GM13976 (cell line): ENCODE results near the gene ASTE1.

Experiments used
- DNase-seq: peaks from one replicate; pipeline ENCODE4 v3.0.0; 2012; ENCODE audit warnings: low spot score
- in situ Hi-C: fragments of 300-500 bp; cut with MboI; formaldehyde crosslinking; loops from one replicate; pipeline ENCODE4 v1.12.0; 2022; ENCODE audit warnings: low sequenced_read_pairs, mixed read lengths, inconsistent platforms; ENCODE audit not compliant: unreplicated experiment
- TF ChIP-seq, protein P1 (sequence below): IDR thresholded peaks from 2 replicates; pipeline ENCODE4 v1.5.1; 2012; ENCODE audit warnings: borderline replicate concordance, mild to moderate bottlenecking; ENCODE audit not compliant: insufficient read depth; ENCODE audit errors: extremely low read depth, missing control alignments, control extremely low read depth

ASTE1 gene

GRCh38 chr3:131033480-131034080, 7.0 kb upstream of the ASTE1 start:
- in situ Hi-C loops = loop anchor here (25.0 kb wide), 1 partner anchor 979 kb away; no protein-coding TSS in a partner anchor
- TF ChIP-seq, protein P1, sequence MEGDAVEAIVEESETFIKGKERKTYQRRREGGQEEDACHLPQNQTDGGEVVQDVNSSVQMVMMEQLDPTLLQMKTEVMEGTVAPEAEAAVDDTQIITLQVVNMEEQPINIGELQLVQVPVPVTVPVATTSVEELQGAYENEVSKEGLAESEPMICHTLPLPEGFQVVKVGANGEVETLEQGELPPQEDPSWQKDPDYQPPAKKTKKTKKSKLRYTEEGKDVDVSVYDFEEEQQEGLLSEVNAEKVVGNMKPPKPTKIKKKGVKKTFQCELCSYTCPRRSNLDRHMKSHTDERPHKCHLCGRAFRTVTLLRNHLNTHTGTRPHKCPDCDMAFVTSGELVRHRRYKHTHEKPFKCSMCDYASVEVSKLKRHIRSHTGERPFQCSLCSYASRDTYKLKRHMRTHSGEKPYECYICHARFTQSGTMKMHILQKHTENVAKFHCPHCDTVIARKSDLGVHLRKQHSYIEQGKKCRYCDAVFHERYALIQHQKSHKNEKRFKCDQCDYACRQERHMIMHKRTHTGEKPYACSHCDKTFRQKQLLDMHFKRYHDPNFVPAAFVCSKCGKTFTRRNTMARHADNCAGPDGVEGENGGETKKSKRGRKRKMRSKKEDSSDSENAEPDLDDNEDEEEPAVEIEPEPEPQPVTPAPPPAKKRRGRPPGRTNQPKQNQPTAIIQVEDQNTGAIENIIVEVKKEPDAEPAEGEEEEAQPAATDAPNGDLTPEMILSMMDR = peak; percentile 53
- DNase-seq = peak; percentile 61

- in situ Hi-C loops = loop anchor here (25.0 kb wide), 1 partner anchor 981 kb away; no protein-coding TSS in a partner anchor
- TF ChIP-seq, protein P1 = no peak
- no peak for DNase-seq
Observed at GRCh38 chr3:131031660-131032059, 5.0 kb upstream of the ASTE1 start.

- TF ChIP-seq, protein P1 = no peak
- in situ Hi-C loops = loop anchor here (25.0 kb wide), 1 partner anchor 983 kb away; no protein-coding TSS in a partner anchor
- no peak for DNase-seq
Observed at GRCh38 chr3:131028844-131029243, 2.2 kb upstream of the ASTE1 start.

- in situ Hi-C loops = loop anchor here (25.0 kb wide), 1 partner anchor 987 kb away; no protein-coding TSS in a partner anchor
- TF ChIP-seq, protein P1 = no peak
- DNase-seq = no peak
Observed at GRCh38 chr3:131025539-131025938, 1.1 kb downstream of the ASTE1 start.

GRCh38 chr3:131020122-131020693, 6.4 kb downstream of the ASTE1 start:
- in situ Hi-C loops = loop anchor here (25.0 kb wide), 1 partner anchor 258 kb away; no protein-coding TSS in a partner anchor
- DNase-seq = no peak
- TF ChIP-seq, protein P1 = no peak

GRCh38 chr3:131018970-131019369, 7.7 kb downstream of the ASTE1 start:
- DNase-seq = no peak
- in situ Hi-C loops = loop anchor here (25.0 kb wide), 1 partner anchor 257 kb away; no protein-coding TSS in a partner anchor
- TF ChIP-seq, protein P1 = no peak
